MCF 10A (cell line): ENCODE measurements around the gene HBD. TPM values are rescaled to one million over a fixed set of nuclear protein-coding genes. Genes with fewer than 3 reads are reported as not detected.

Experiments
- BruUV-seq: library from RNA; stranded (reverse); fragments of 400-500 nt; replicated peaks from 2 replicates; lab custom pipeline; 2021; lab: Mats Ljungman, UMichigan
- CTCF ChIA-PET: fragments of 300-600 bp; sonication (Branson Sonifier 250); formaldehyde crosslinking; extraction: SDS; loops from one replicate; lab custom pipeline; 2021; ENCODE audit warnings: antibody characterized with exemption, inconsistent platforms; lab: Yijun Ruan, JAX
- POLR2A ChIA-PET: fragments of 300-600, 350-650 bp; sonication (Branson Sonifier 250); formaldehyde crosslinking; extraction: SDS; loops from one replicate; lab custom pipeline; 2020; ENCODE audit warnings: antibody characterized with exemption, inconsistent platforms; lab: Yijun Ruan, JAX
- DNase-seq: peaks from one replicate; pipeline ENCODE4 v3.0.0-alpha.2; 2018; ENCODE audit not compliant: unreplicated experiment
- H3K27ac Mint-ChIP-seq: one replicate; pipeline ENCODE4 v1.8.0; 2022; ENCODE audit warnings: mild to moderate bottlenecking, low read depth, mixed read lengths; ENCODE audit not compliant: unreplicated experiment
- H3K27me3 Mint-ChIP-seq: one replicate; pipeline ENCODE4 v1.8.0; 2022; ENCODE audit warnings: mixed read lengths; ENCODE audit not compliant: insufficient read depth, unreplicated experiment
- H3K36me3 Mint-ChIP-seq: one replicate; pipeline ENCODE4 v1.8.0; 2022; ENCODE audit warnings: mild to moderate bottlenecking, moderate library complexity, mixed read lengths; ENCODE audit not compliant: insufficient read depth, unreplicated experiment
- H3K4me1 Mint-ChIP-seq: one replicate; pipeline ENCODE4 v1.8.0; 2022; ENCODE audit warnings: mixed read lengths; ENCODE audit not compliant: insufficient read depth, unreplicated experiment
- H3K4me3 Mint-ChIP-seq: one replicate; pipeline ENCODE4 v1.8.0; 2022; ENCODE audit warnings: mild to moderate bottlenecking, moderate library complexity, mixed read lengths; ENCODE audit not compliant: unreplicated experiment
- H3K9me3 Mint-ChIP-seq: one replicate; pipeline ENCODE4 v1.8.0; 2022; ENCODE audit warnings: mixed read lengths; ENCODE audit not compliant: unreplicated experiment
- CTCF ChIP-seq: fragments of 200-600 bp; IDR thresholded peaks from one replicate; pipeline ENCODE4 v1.8.0; 2022; ENCODE audit warnings: antibody characterized with exemption, mild to moderate bottlenecking; ENCODE audit not compliant: unreplicated experiment
- intact Hi-C: fragments of 100-400 bp; cut with micrococcal nuclease; formaldehyde crosslinking; loops from 2 replicates; pipeline ENCODE4 v1.14.1; 2022
- total RNA-seq: library from RNA; stranded (reverse); gene quantifications from 2 replicates; pipeline ENCODE4 v1.2.3, GENCODE V29; 2022

Gene HBD
- total RNA-seq, 1 experiment from 2014 or later, result not detected

GRCh38 chr11:5204787-5205186 lies 29.5 kb downstream of the HBD start:
- POLR2A ChIA-PET, result no interaction called here
- no TSS peak for BruUV-seq
- peak; percentile 58 for TF ChIP-seq CTCF
- Mint-ChIP-seq H3K4me1 (peaks cover 5% of the 10 kb centered on the region), H3K4me3 (no peak overlapping the region), H3K9me3 (no peaks in the 10 kb centered on the region), H3K27me3 (peaks cover 39% of the 10 kb centered on the region), H3K36me3 (no peaks in the 10 kb centered on the region), H3K27ac (no peak overlapping the region)
- DNase-seq, result peak; percentile 63
- CTCF ChIA-PET, result interaction anchor here (0.6 to 3.3 kb wide), 13 partner anchors 9 to 1271 kb away, joined by 3 to 14 read pairs (median 3); no protein-coding TSS in a partner anchor
- intact Hi-C loops, result loop anchor here (1.0 to 5.0 kb wide), 5 partner anchors 80 to 604 kb away; partner anchors contain the start of gene OR52N2

GRCh38 chr11:5203366-5203765 lies 30.9 kb downstream of the HBD start:
- intact Hi-C loops, result no loop called here
- Mint-ChIP-seq H3K9me3 (no peaks in the 10 kb centered on the region), H3K4me1 (peaks cover 5% of the 10 kb centered on the region), H3K36me3 (no peaks in the 10 kb centered on the region), H3K27ac (no peak overlapping the region), H3K4me3 (no peak overlapping the region), H3K27me3 (peaks cover 46% of the 10 kb centered on the region)
- POLR2A ChIA-PET, result no interaction called here
- CTCF ChIA-PET, result interaction anchor here (0.6 to 3.3 kb wide), 13 partner anchors 9 to 1152 kb away, joined by 3 to 18 read pairs (median 3); no protein-coding TSS in a partner anchor
- BruUV-seq, result no TSS peak
- no peak for DNase-seq
- TF ChIP-seq CTCF, result no peak

GRCh38 chr11:5200582-5200981 lies 33.7 kb downstream of the HBD start, which contains the start of gene OR51V1:
OR51V1 (minus strand) TSS chr11:5200682; CDS start chr11:5200682, 0 bp downstream.
- no peak for TF ChIP-seq CTCF
- ChIA-PET POLR2A (no interaction called here), CTCF (interaction anchor here (1.3 kb wide), 1 partner anchor 85 kb away, joined by 4 read pairs; no protein-coding TSS in a partner anchor)
- no peak within 1 kb of the TSS for H3K27ac Mint-ChIP-seq
- DNase-seq, result no peak
- no peak within 1 kb of the TSS for H3K4me3 Mint-ChIP-seq
- no peaks in the 10 kb centered on the region for H3K9me3 Mint-ChIP-seq
- peaks cover 46% of the 10 kb centered on the region for H3K27me3 Mint-ChIP-seq
- no peaks in the 10 kb centered on the region for H3K36me3 Mint-ChIP-seq
- no TSS peak for BruUV-seq
- H3K4me1 Mint-ChIP-seq, result no peaks in the 10 kb centered on the region
- intact Hi-C loops, result no loop called here

GRCh38 chr11:5198285-5198684 lies 36.0 kb downstream of the HBD start:
- no peaks in the 10 kb centered on the region for H3K4me1 Mint-ChIP-seq
- POLR2A ChIA-PET, result no interaction called here
- H3K4me3 Mint-ChIP-seq, result no peak overlapping the region
- intact Hi-C loops, result no loop called here
- BruUV-seq, result no TSS peak
- peaks cover 42% of the 10 kb centered on the region for H3K27me3 Mint-ChIP-seq
- no peak for TF ChIP-seq CTCF
- CTCF ChIA-PET, result interaction anchor here (0.6 to 0.9 kb wide), 2 partner anchors 92 to 1513 kb away, joined by 3 read pairs; no protein-coding TSS in a partner anchor
- DNase-seq, result no peak
- H3K27ac Mint-ChIP-seq, result no peak overlapping the region
- H3K36me3 Mint-ChIP-seq, result no peaks in the 10 kb centered on the region
- H3K9me3 Mint-ChIP-seq, result peaks cover 2% of the 10 kb centered on the region
